HEK293 (cell line): ENCODE results near the gene RIT1.

Experiments
- CTCF ChIA-PET: fragments of 350-600 bp; formaldehyde crosslinking; extraction: SDS; loops from one replicate; lab custom pipeline; 2021; ENCODE audit warnings: antibody characterized with exemption; lab: Yijun Ruan, JAX
- POLR2A ChIA-PET: fragments of 300-600 bp; formaldehyde crosslinking; extraction: SDS; loops from one replicate; lab custom pipeline; 2020; ENCODE audit warnings: antibody characterized with exemption, inconsistent platforms; lab: Yijun Ruan, JAX
- H3K27ac ChIP-seq: fragments of 200-500 bp; sonication (Bioruptor generic); 2 replicates; pipeline ENCODE4 v1.5.1; 2014; ENCODE audit warnings: low read depth, low read length, control low read depth, inconsistent platforms; ENCODE audit errors: extremely low read depth
- H3K36me3 ChIP-seq, 2 experiments: fragments of 200-500 bp in 1 of 2; sonication (Bioruptor generic) in 1 of 2; 1 replicate in 1 of 2; 2 replicates in 1 of 2; pipeline ENCODE4 v1.5.1; 2014 to 2017; ENCODE audit warnings: inconsistent platforms in 2 of 2, low read length in 2 of 2; ENCODE audit not compliant: control insufficient read depth in 2 of 2, insufficient read depth in 1 of 2
- H3K4me1 ChIP-seq: fragments of 200-500 bp; sonication (Bioruptor generic); 2 replicates; pipeline ENCODE4 v1.5.1; 2014; ENCODE audit warnings: mild to moderate bottlenecking, low read length, inconsistent platforms; ENCODE audit not compliant: control insufficient read depth, insufficient read depth
- H3K4me3 ChIP-seq: 2 replicates; pipeline ENCODE4 v1.5.1; 2011; ENCODE audit warnings: low read depth, mild to moderate bottlenecking, control low read depth, low read length, moderate library complexity
- H3K9me3 ChIP-seq: fragments of 200-500 bp; sonication (Bioruptor generic); 2 replicates; pipeline ENCODE4 v1.5.1; 2014; ENCODE audit warnings: low read depth, low read length, inconsistent platforms; ENCODE audit not compliant: control insufficient read depth, insufficient read depth
- AEBP2 ChIP-seq: fragments of 450-650 bp; formaldehyde crosslinking; IDR thresholded peaks from 2 replicates; pipeline ENCODE4 v1.5.1; 2016; ENCODE audit warnings: missing biosample characterization, missing genetic modification characterization, borderline replicate concordance
- KLF17 ChIP-seq: fragments of 450-650 bp; formaldehyde crosslinking; IDR thresholded peaks from 2 replicates; pipeline ENCODE4 v1.5.1; 2016; ENCODE audit warnings: missing biosample characterization, missing genetic modification characterization
- KLF8 ChIP-seq: fragments of 450-650 bp; formaldehyde crosslinking; IDR thresholded peaks from 2 replicates; pipeline ENCODE4 v1.5.1; 2016; ENCODE audit warnings: missing biosample characterization, missing genetic modification characterization
- ZNF121 ChIP-seq: fragments of 450-650 bp; formaldehyde crosslinking; IDR thresholded peaks from 2 replicates; pipeline ENCODE4 v1.5.1; 2016; ENCODE audit warnings: missing biosample characterization, missing genetic modification characterization
- ZNF155 ChIP-seq: fragments of 450-650 bp; formaldehyde crosslinking; IDR thresholded peaks from 2 replicates; pipeline ENCODE4 v1.5.1; 2016; ENCODE audit warnings: missing biosample characterization, missing genetic modification characterization
- ZNF239 ChIP-seq: fragments of 450-650 bp; formaldehyde crosslinking; IDR thresholded peaks from 2 replicates; pipeline ENCODE4 v1.5.1; 2016; ENCODE audit warnings: missing biosample characterization, missing genetic modification characterization
- ZNF24 ChIP-seq: fragments of 450-650 bp; formaldehyde crosslinking; IDR thresholded peaks from 2 replicates; pipeline ENCODE4 v1.5.1; 2016; ENCODE audit warnings: missing biosample characterization, missing genetic modification characterization
- ZNF248 ChIP-seq: fragments of 450-650 bp; formaldehyde crosslinking; IDR thresholded peaks from 2 replicates; pipeline ENCODE4 v1.5.1; 2017; ENCODE audit warnings: missing biosample characterization, missing genetic modification characterization
- ZNF266 ChIP-seq: fragments of 450-650 bp; formaldehyde crosslinking; IDR thresholded peaks from 2 replicates; pipeline ENCODE4 v1.5.1; 2016; ENCODE audit warnings: missing biosample characterization, missing genetic modification characterization, low read depth
- ZNF324 ChIP-seq: fragments of 450-650 bp; formaldehyde crosslinking; IDR thresholded peaks from 2 replicates; pipeline ENCODE4 v1.5.1; 2016; ENCODE audit warnings: missing biosample characterization, missing genetic modification characterization
- ZNF391 ChIP-seq: fragments of 450-650 bp; formaldehyde crosslinking; IDR thresholded peaks from 2 replicates; pipeline ENCODE4 v1.5.1; 2016; ENCODE audit warnings: low read depth, missing biosample characterization, missing genetic modification characterization, borderline replicate concordance
- ZNF514 ChIP-seq: fragments of 450-650 bp; formaldehyde crosslinking; IDR thresholded peaks from 2 replicates; pipeline ENCODE4 v1.5.1; 2016; ENCODE audit warnings: missing biosample characterization, missing genetic modification characterization
- ZNF549 ChIP-seq: fragments of 450-650 bp; IDR thresholded peaks from 2 replicates; pipeline ENCODE4 v1.5.1; 2018; ENCODE audit warnings: missing biosample characterization, missing genetic modification characterization, mild to moderate bottlenecking, inconsistent platforms, moderate library complexity
- ZNF658 ChIP-seq: fragments of 450-650 bp; formaldehyde crosslinking; IDR thresholded peaks from 2 replicates; pipeline ENCODE4; 2016; ENCODE audit warnings: missing biosample characterization, missing genetic modification characterization
- ZNF76 ChIP-seq: fragments of 450-650 bp; formaldehyde crosslinking; IDR thresholded peaks from 2 replicates; pipeline ENCODE4; 2016; ENCODE audit warnings: low read depth, missing biosample characterization, missing genetic modification characterization, borderline replicate concordance
- ZSCAN16 ChIP-seq: fragments of 450-650 bp; formaldehyde crosslinking; IDR thresholded peaks from 2 replicates; pipeline ENCODE4 v1.5.1; 2016; ENCODE audit warnings: missing biosample characterization, missing genetic modification characterization
- TF ChIP-seq, protein P1 (sequence below): fragments of 450-650 bp; formaldehyde crosslinking; IDR thresholded peaks from 2 replicates; pipeline ENCODE4 v1.5.1; 2016; ENCODE audit warnings: missing biosample characterization, missing genetic modification characterization
- TF ChIP-seq, protein P2 (sequence below): fragments of 450-650 bp; IDR thresholded peaks from 2 replicates; pipeline ENCODE4 v1.5.1; 2018; ENCODE audit warnings: missing biosample characterization, missing genetic modification characterization
- TF ChIP-seq, protein P3 (sequence below): fragments of 450-650 bp; formaldehyde crosslinking; optimal IDR thresholded peaks from 2 replicates; pipeline ENCODE3; 2016; ENCODE audit warnings: missing biosample characterization, mild to moderate bottlenecking, missing genetic modification characterization
- TF ChIP-seq, protein P4 (sequence below): fragments of 450-650 bp; formaldehyde crosslinking; IDR thresholded peaks from 2 replicates; pipeline ENCODE4 v1.5.1; 2016; ENCODE audit warnings: missing biosample characterization, missing genetic modification characterization

RIT1 gene

DNA sequence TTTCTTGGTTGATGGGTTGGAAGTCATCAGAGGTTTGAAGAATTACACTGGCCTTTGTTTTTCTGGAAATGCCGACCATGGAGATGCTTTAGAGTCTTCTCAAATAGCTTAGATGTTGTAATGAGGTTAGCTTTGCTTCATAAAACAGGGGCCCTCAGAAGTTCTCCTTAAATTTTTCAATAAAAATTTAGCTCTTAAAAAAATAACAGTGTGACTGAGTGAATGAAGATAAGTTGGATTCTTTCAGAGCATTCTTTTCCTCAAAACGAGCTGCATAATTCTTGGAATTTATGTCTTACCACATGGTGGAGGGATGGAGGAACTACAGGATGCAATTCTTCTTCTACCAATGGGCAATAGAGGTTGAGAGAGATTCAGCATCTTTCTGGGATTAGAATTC is 28.4 kb downstream of the RIT1 start:
- CTCF ChIA-PET, result interaction anchor here (0.5 to 0.9 kb wide), 2 partner anchors 10 to 13 kb away, joined by 3 to 6 read pairs; no protein-coding TSS in a partner anchor
- peaks cover 0 to 11% of the 10 kb centered on the region in 2 experiments; a peak in 1 of 3 replicates for H3K36me3 ChIP-seq

More for the DNA sequence above, 28.4 kb downstream of the RIT1 start:
- H3K9me3 ChIP-seq, result no peaks in the 10 kb centered on the region
- no peak overlapping the region for H3K27ac ChIP-seq
- POLR2A ChIA-PET, result interaction anchor here (0.6 kb wide), 1 partner anchor 554 kb away, joined by 5 read pairs; no protein-coding TSS in a partner anchor
- no peaks in the 10 kb centered on the region for H3K4me1 ChIP-seq
- TF ChIP-seq ZSCAN16 (tag by site-specific recombination), result no peak
- TF ChIP-seq, protein P1, sequence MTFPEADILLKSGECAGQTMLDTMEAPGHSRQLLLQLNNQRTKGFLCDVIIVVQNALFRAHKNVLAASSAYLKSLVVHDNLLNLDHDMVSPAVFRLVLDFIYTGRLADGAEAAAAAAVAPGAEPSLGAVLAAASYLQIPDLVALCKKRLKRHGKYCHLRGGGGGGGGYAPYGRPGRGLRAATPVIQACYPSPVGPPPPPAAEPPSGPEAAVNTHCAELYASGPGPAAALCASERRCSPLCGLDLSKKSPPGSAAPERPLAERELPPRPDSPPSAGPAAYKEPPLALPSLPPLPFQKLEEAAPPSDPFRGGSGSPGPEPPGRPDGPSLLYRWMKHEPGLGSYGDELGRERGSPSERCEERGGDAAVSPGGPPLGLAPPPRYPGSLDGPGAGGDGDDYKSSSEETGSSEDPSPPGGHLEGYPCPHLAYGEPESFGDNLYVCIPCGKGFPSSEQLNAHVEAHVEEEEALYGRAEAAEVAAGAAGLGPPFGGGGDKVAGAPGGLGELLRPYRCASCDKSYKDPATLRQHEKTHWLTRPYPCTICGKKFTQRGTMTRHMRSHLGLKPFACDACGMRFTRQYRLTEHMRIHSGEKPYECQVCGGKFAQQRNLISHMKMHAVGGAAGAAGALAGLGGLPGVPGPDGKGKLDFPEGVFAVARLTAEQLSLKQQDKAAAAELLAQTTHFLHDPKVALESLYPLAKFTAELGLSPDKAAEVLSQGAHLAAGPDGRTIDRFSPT (tag by site-specific recombination), result no peak
- TF ChIP-seq ZNF391, result no peak
- TF ChIP-seq ZNF549 (tag by site-specific recombination), result no peak
- no peak for TF ChIP-seq KLF8 (tag by site-specific recombination)
- TF ChIP-seq ZNF248, result no peak
- no peak for TF ChIP-seq ZNF24 (tag by site-specific recombination)
- TF ChIP-seq ZNF324 (tag by site-specific recombination), result no peak
- TF ChIP-seq ZNF658 (tag by site-specific recombination), result no peak
- no peak for TF ChIP-seq ZNF121 (tag by site-specific recombination)
- TF ChIP-seq AEBP2 (tag by site-specific recombination), result no peak
- TF ChIP-seq, protein P2, sequence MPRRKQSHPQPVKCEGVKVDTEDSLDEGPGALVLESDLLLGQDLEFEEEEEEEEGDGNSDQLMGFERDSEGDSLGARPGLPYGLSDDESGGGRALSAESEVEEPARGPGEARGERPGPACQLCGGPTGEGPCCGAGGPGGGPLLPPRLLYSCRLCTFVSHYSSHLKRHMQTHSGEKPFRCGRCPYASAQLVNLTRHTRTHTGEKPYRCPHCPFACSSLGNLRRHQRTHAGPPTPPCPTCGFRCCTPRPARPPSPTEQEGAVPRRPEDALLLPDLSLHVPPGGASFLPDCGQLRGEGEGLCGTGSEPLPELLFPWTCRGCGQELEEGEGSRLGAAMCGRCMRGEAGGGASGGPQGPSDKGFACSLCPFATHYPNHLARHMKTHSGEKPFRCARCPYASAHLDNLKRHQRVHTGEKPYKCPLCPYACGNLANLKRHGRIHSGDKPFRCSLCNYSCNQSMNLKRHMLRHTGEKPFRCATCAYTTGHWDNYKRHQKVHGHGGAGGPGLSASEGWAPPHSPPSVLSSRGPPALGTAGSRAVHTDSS (tag by site-specific recombination), result no peak
- TF ChIP-seq, protein P3, sequence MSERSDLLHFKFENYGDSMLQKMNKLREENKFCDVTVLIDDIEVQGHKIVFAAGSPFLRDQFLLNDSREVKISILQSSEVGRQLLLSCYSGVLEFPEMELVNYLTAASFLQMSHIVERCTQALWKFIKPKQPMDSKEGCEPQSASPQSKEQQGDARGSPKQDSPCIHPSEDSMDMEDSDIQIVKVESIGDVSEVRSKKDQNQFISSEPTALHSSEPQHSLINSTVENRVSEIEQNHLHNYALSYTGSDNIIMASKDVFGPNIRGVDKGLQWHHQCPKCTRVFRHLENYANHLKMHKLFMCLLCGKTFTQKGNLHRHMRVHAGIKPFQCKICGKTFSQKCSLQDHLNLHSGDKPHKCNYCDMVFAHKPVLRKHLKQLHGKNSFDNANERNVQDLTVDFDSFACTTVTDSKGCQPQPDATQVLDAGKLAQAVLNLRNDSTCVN (tag by site-specific recombination), result no peak
- no peak for TF ChIP-seq ZNF266 (tag by site-specific recombination)
- TF ChIP-seq ZNF76 (tag by site-specific recombination), result no peak
- no peak for TF ChIP-seq ZNF155 (tag by site-specific recombination)
- TF ChIP-seq ZNF514 (tag by site-specific recombination), result no peak
- no peak for TF ChIP-seq ZNF239
- no peak for TF ChIP-seq KLF17 (tag by site-specific recombination)
- TF ChIP-seq, protein P4, sequence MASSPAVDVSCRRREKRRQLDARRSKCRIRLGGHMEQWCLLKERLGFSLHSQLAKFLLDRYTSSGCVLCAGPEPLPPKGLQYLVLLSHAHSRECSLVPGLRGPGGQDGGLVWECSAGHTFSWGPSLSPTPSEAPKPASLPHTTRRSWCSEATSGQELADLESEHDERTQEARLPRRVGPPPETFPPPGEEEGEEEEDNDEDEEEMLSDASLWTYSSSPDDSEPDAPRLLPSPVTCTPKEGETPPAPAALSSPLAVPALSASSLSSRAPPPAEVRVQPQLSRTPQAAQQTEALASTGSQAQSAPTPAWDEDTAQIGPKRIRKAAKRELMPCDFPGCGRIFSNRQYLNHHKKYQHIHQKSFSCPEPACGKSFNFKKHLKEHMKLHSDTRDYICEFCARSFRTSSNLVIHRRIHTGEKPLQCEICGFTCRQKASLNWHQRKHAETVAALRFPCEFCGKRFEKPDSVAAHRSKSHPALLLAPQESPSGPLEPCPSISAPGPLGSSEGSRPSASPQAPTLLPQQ (tag by site-specific recombination), result no peak
- H3K4me3 ChIP-seq, result no peak overlapping the region
